ENCODE results near the gene LY6G6D. TPM values are rescaled to one million over a fixed set of nuclear protein-coding genes. Genes with fewer than 3 reads are reported as not detected.

Gene LY6G6D
- total RNA-seq, 1 experiment from 2014 or later: not detected

- Mint-ChIP-seq H3K36me3 (no peaks in the 10 kb centered on the region), H3K27ac (no peak overlapping the region), H3K4me3 (no peak overlapping the region), H3K4me1 (peaks cover 27% of the 10 kb centered on the region), H3K27me3 (ENCODE audit: low read depth) (peaks cover 7% of the 10 kb centered on the region; the same call in 1 of the 2 replicates), H3K9me3 (no peaks in the 10 kb centered on the region)
- no peak for ATAC-seq
- CTCF ChIA-PET: interaction anchor here (0.8 to 1.1 kb wide), 3 partner anchors 18 to 62 kb away, joined by 3 to 4 read pairs (median 3); no protein-coding TSS in a partner anchor
- TF ChIP-seq OVOL2 (CRISPR knock-in tag; IDR thresholded peaks at IDR 0.05; ENCODE audit: borderline replicate concordance) (no peak), ZNF425 (CRISPR knock-in tag; conservative IDR thresholded peaks at IDR 0.05) (no peak), TEAD1 (CRISPR knock-in tag; IDR thresholded peaks at IDR 0.05) (no peak), ATF1 (CRISPR knock-in tag; IDR thresholded peaks at IDR 0.05) (no peak), ZNF512 (CRISPR knock-in tag; IDR thresholded peaks at IDR 0.05; ENCODE audit: borderline replicate concordance) (no peak), AR (CRISPR knock-in tag; IDR thresholded peaks at IDR 0.05) (no peak), FOXP1 (CRISPR knock-in tag; IDR thresholded peaks at IDR 0.05; ENCODE audit: borderline replicate concordance) (no peak), JAZF1 (CRISPR knock-in tag; IDR thresholded peaks at IDR 0.05) (no peak), FOXK1 (CRISPR knock-in tag; IDR thresholded peaks at IDR 0.05) (no peak)
- POLR2A ChIA-PET: no interaction called here
- DNase-seq (ENCODE audit: low spot score): no peak
These were observed 3.9 kb upstream of the LY6G6D start for GRCh38 chr6:31711233-31711632.

GRCh38 chr6:31712296-31712695, 2.9 kb upstream of the LY6G6D start:
- no peak overlapping the region for H3K4me3 Mint-ChIP-seq
- H3K27me3 Mint-ChIP-seq (ENCODE audit: low read depth): no peaks in the 10 kb centered on the region; the same call in 1 of the 2 replicates
- ATAC-seq (no peak), DNase-seq (ENCODE audit: low spot score) (no peak)
- ChIA-PET CTCF (interaction anchor here (0.8 to 1.4 kb wide), 4 partner anchors 9 to 131 kb away, joined by 3 read pairs; partner anchors contain the start of genes ABHD16A and HSPA1B), POLR2A (no interaction called here)
- no peaks in the 10 kb centered on the region for H3K36me3 Mint-ChIP-seq
- no peaks in the 10 kb centered on the region for H3K9me3 Mint-ChIP-seq
- peaks cover 29% of the 10 kb centered on the region for H3K4me1 Mint-ChIP-seq
- TF ChIP-seq FOXP1 (CRISPR knock-in tag; IDR thresholded peaks at IDR 0.05; ENCODE audit: borderline replicate concordance): no peak
- TF ChIP-seq NR1H2 (CRISPR knock-in tag; IDR thresholded peaks at IDR 0.05): no peak
- no peak for TF ChIP-seq ZNF121 (CRISPR knock-in tag; IDR thresholded peaks at IDR 0.05)
- TF ChIP-seq ZNF532 (CRISPR knock-in tag; IDR thresholded peaks at IDR 0.05; ENCODE audit: borderline replicate concordance): no peak
- TF ChIP-seq FOXP4 (CRISPR knock-in tag; IDR thresholded peaks at IDR 0.05): no peak
- TF ChIP-seq MYBL2 (CRISPR knock-in tag; IDR thresholded peaks at IDR 0.05): no peak
- TF ChIP-seq EMX1 (CRISPR knock-in tag; IDR thresholded peaks at IDR 0.05): no peak
- H3K27ac Mint-ChIP-seq: no peak overlapping the region

Data from WTC11 (cell line).